ENCODE measurements around the gene ARHGAP36. TPM values are rescaled to one million over a fixed set of nuclear protein-coding genes. Genes with fewer than 3 reads are reported as not detected.
A peak's percentile ranks its signal among the peaks of the same experiment; 100 is the strongest.

The ARHGAP36 gene
- total RNA-seq, 1 donor from 2014 or later, result not detected

DNA sequence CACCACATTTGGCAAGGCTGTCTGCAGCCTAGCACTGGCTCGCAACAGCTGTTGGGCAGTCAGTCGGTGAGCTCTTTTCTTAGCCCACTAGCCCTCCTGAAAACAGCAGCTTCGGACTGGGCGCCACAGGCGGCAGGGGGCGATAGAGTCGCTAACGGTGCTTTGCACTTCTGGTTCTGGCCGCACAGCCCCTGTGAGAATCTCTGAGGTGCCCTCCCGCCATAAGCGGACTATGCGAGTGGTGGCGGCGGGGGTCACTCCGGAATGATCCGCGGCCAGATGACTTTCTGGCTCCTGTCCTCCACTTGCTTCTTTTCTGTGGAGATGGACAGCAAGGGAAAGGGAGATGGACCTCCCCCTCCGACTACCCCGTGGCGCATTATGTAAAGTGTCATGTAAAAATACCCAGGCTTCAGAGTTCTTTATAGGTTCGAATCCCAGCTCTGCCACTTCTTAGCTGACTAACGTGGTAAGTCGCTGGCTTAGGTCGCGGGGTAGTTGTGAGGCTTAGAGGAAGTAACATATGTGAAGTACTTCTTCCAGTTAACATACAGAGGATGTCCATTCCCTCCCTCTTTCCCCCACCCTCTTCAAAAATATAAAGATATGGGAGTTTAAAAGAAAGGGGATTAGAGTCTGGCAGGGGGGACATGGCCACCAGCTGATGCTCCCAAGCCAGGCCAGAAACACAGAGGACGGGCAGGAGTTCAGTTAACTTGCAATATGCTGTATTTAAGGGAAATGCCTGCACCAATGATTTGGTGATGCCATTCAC lies 11.0 kb downstream of the ARHGAP36 start:
- DNase-seq (ENCODE audit: low read depth), result peak; percentile 23

GRCh38 chrX:131072871-131073571 lies 14.9 kb downstream of the ARHGAP36 start:
- DNase-seq (ENCODE audit: low read depth), result no peak

GRCh38 chrX:131073607-131074006 lies 15.5 kb downstream of the ARHGAP36 start:
- no peak for DNase-seq (ENCODE audit: low read depth)

DNA sequence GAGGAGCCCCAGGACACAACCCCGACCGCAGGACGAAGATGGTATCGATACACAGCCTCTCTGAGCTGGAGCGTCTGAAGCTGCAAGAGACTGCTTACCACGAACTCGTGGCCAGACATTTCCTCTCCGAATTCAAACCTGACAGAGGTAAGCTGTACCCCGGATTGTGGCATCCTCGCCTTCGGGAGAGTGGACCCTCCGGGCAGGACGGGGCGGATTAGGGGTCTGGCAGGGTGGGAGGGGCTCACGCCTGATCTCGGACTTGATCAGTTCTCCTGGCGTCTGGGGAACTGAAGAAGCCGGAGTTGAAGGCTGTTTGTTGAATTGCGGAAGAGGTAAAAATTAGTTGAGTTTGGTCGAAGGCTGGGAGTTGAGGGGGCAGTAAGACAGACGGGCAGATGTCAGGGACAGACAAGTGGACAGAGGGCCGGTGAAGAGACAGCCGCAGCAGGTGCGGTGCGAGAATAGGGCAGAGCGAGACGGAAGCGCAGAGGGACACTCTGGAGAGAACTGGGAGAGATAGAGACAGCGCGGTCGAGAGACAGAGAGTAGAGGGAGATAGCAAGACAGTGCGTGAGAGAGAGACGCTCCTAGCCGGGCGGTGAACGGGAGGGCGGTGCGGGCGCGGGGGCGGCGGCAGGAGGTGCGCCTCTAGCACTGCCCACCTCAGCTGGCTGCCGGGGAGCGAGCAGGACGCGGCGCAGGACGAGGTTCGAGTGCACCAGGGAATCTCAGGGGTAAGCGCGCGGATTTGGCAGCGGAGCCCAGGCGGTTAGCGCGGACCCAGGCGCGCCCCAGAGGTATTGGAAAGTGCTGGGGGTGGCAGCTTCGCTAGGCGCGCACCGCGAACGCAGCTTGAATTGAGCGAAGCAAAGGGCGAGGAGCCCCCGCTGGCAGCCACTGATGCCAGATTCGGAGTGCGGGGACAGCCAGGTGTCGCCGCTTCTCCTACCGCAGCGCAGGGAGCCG lies 23.9 kb downstream of the ARHGAP36 start:
- DNase-seq (ENCODE audit: low read depth), result no peak

DNA sequence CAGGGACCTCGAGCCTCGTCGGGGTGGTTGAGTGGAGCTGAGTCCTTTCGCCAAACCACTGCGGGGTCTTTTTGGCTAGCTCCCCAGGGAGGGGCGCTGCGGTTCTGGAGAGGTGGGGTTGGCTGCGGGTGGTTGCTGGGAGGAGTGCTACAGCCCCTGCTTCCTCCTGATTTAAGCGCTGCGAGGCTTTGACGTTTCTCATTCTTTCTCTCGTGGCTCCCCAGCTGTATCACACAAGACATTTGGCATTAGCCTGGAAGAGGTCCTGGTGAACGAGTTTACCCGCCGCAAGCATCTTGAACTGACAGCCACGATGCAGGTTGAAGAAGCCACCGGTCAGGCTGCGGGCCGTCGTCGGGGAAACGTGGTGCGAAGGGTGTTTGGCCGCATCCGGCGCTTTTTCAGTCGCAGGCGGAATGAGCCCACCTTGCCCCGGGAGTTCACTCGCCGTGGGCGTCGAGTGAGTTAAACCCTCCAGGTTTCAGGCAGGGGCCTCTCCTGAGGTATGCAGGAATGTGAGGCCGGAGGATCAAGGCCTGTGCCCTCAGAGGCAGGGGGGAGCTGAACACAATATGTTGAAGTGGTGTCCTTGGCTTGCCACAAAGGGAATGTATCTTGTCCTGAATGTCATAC lies 25.5 kb downstream of the ARHGAP36 start:
- DNase-seq (ENCODE audit: low read depth), result no peak

GRCh38 chrX:131084145-131084544 lies 26.0 kb downstream of the ARHGAP36 start:
- DNase-seq (ENCODE audit: low read depth), result no peak

GRCh38 chrX:131136776-131137175 lies 78.6 kb downstream of the ARHGAP36 start:
- no peak for DNase-seq (ENCODE audit: low read depth)

DNA sequence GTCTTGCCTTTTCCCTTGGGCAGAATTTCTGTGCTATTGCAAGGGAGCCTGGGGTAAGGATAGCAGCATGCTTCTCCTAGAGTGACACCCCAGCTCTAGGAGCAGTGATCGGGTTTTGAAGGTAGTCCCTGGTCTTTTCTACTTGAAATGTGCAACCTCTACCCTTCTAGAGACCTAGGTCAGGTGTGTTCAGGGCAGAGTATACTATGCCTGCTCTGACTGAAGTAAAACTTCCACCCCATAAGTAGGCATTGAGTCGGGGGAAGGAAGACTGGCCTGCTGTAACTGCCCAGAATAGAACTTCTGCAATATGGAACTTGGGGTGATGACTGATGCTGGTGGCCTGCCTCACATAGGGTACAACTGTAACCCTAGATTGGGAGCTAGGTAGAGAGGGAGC lies 80.9 kb downstream of the ARHGAP36 start:
- no peak for DNase-seq (ENCODE audit: low read depth)

Other genes with a start within 250 kb of the ARHGAP36 start
- 9.5 and 12.1 TPM in 2 replicates for gene ENOX2, start 155.1 kb upstream of the ARHGAP36 start, total RNA-seq
- not detected in 2 replicates for gene IGSF1, start 231.0 kb downstream of the ARHGAP36 start, total RNA-seq

All from myocyte (in vitro differentiated cells).